Activated CD4-positive, CD25-positive, alpha-beta regulatory T cell treated with anti-CD3 and anti-CD28 coated beads, Interleukin-2, amount 50 U/mL, for 72 hours (primary cell): ENCODE data around the gene CMC1.

Experiments used
- DNase-seq: peaks from one replicate; pipeline ENCODE4 v3.0.0; 2021

The CMC1 gene

GRCh38 chr3:28308196-28308595 is 66.8 kb downstream of the CMC1 start:
- no peak for DNase-seq

GRCh38 chr3:28315711-28316110 is 74.3 kb downstream of the CMC1 start:
- no peak for DNase-seq

- DNase-seq, result no peak
These were observed 74.8 kb downstream of the CMC1 start for GRCh38 chr3:28316226-28316625.

- DNase-seq, result no peak
These were observed 76.1 kb downstream of the CMC1 start for GRCh38 chr3:28317438-28318022.

- no peak for DNase-seq
These were observed 79.6 kb downstream of the CMC1 start for GRCh38 chr3:28320981-28321380.

GRCh38 chr3:28322464-28322863 is 81.0 kb downstream of the CMC1 start:
- no peak for DNase-seq

- DNase-seq, result no peak
These were observed 85.1 kb downstream of the CMC1 start for GRCh38 chr3:28326458-28326926.

GRCh38 chr3:28328188-28329151 is 87.1 kb downstream of the CMC1 start:
- DNase-seq, result no peak

GRCh38 chr3:28334552-28334951 is 93.1 kb downstream of the CMC1 start:
- DNase-seq, result no peak

- DNase-seq, result no peak
These were observed 93.8 kb downstream of the CMC1 start for GRCh38 chr3:28335246-28335645.

GRCh38 chr3:28337230-28337629 is 95.8 kb downstream of the CMC1 start:
- no peak for DNase-seq

- DNase-seq, result no peak
These were observed 101.7 kb downstream of the CMC1 start for GRCh38 chr3:28343144-28343543.

- no peak for DNase-seq
These were observed 104.3 kb downstream of the CMC1 start for GRCh38 chr3:28345690-28346089.

GRCh38 chr3:28347374-28348264 is 106.2 kb downstream of the CMC1 start:
- DNase-seq, result no peak

- no peak for DNase-seq
These were observed 106.8 kb downstream of the CMC1 start for GRCh38 chr3:28348265-28348628.

GRCh38 chr3:28348629-28349468 is 107.4 kb downstream of the CMC1 start, which contains the start of the genes AZI2 and ZCWPW2:
Gene AZI2 (minus strand): TSS chr3:28348824. CDS start chr3:28340617, 8,207 bp downstream.
Gene ZCWPW2 (plus strand): TSS chr3:28348721. CDS start chr3:28413069, 64,348 bp downstream.
- DNase-seq, result peak; percentile 91

GRCh38 chr3:28349469-28350000 is 108.1 kb downstream of the CMC1 start:
- no peak for DNase-seq
